Esophagus squamous epithelium (tissue), 5 donors: ENCODE data around the gene SMIM32. TPM values are rescaled to one million over a fixed set of nuclear protein-coding genes. Genes with fewer than 3 reads are reported as not detected.

Experiments
- DNase-seq: peaks from one replicate; lab custom pipeline; 2025; lab: John Stamatoyannopoulos, UW
- H3K27ac ChIP-seq, 4 donors: fragments of 200-600 bp; sonication (generic); one replicate each; pipeline ENCODE4 v1.5.1; 2016 to 2019; ENCODE audit warnings: mild to moderate bottlenecking in 1 of 4
- H3K27me3 ChIP-seq, 4 donors: fragments of 200-600 bp; sonication (generic); 1 replicate in 3 of 4; 2 replicates in 1 of 4; pipeline versions ENCODE4 v1.5.1 to v1.6.0; 2017 to 2021; ENCODE audit warnings: antibody characterized with exemption in 1 of 4
- H3K36me3 ChIP-seq, 3 donors: fragments of 200-600 bp; sonication (generic); one replicate each; pipeline ENCODE4 v1.5.1; 2016 to 2019
- H3K4me1 ChIP-seq, 3 donors: fragments of 200-600 bp; sonication (generic); one replicate each; pipeline ENCODE4 v1.5.1; 2017 to 2019
- H3K4me3 ChIP-seq, 4 donors: fragments of 200-600 bp; sonication (generic); 1 replicate in 3 of 4; 2 replicates in 1 of 4; pipeline ENCODE4 v1.5.1; 2016 to 2019; ENCODE audit warnings: mild to moderate bottlenecking in 2 of 4, moderate library complexity in 1 of 4
- H3K9me3 ChIP-seq, 3 donors: fragments of 200-600 bp; sonication (generic); one replicate each; pipeline ENCODE4 v1.5.1; 2016 to 2019
- POLR2A ChIP-seq, 4 donors: fragments of 450-650 bp; IDR thresholded peaks; one replicate each; pipeline ENCODE4 v1.6.1; 2017; ENCODE audit warnings: antibody characterized with exemption in 4 of 4, mild to moderate bottlenecking in 4 of 4, moderate library complexity in 3 of 4
- WGBS, 2 donors: methylation state at CpG; one replicate each; pipeline ENCODE4 v1.1.5; 2018; 5-methylcytosine and 5-hydroxymethylcytosine counted together
- intact Hi-C: fragments of 100-400 bp; cut with DNase I; formaldehyde crosslinking; loops from one replicate; pipeline ENCODE4 v1.15.0; 2022
- total RNA-seq, 4 donors: library from RNA; depleted of rRNA; stranded (reverse); fragments of >200 nt; gene quantifications; one replicate each; pipeline ENCODE4 v1.1.0, GENCODE V29; 2016
- TF ChIP-seq, protein P1 (sequence below), 6 experiments: fragments of 450-650 bp in 4 of 6; fragments of 200-600 bp in 2 of 6; sonication (generic) in 2 of 6; IDR thresholded peaks; one replicate each; pipeline ENCODE4 v1.5.1; 2016 to 2019; ENCODE audit warnings: antibody characterized with exemption in 6 of 6, mild to moderate bottlenecking in 4 of 6, moderate library complexity in 4 of 6
- donor health status: DM: yes; HTN: yes; CAD: no.

Gene SMIM32
- total RNA-seq, 4 donors from 2014 or later, result not detected

DNA sequence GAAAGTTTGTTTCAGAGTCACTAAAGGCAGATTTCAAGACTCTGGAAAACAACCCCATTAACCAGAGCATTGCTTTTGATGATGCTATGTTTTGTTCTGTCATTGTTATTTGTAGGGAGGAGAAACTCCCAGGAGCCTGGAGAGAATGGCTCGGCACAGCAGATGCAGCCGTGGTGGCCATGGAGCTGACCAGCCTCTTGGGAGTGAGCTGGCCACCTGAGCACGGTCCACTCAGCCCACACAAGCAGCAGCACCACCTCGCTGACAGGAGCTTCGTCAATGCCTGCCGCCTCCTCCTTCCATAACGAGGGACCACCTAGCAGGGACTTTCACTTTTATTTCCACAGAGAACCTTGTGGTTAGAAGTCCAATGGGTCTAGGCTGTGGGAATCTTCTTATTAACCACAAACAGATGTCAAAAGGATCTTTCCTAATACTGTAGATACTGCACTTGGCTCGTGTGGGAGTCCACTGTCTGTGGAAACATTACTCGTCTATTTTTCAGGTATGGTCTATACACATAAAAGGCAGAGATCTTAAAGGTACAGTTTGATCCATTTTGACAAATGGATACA is 21.0 kb upstream of the SMIM32 start:
- TF ChIP-seq, protein P1, sequence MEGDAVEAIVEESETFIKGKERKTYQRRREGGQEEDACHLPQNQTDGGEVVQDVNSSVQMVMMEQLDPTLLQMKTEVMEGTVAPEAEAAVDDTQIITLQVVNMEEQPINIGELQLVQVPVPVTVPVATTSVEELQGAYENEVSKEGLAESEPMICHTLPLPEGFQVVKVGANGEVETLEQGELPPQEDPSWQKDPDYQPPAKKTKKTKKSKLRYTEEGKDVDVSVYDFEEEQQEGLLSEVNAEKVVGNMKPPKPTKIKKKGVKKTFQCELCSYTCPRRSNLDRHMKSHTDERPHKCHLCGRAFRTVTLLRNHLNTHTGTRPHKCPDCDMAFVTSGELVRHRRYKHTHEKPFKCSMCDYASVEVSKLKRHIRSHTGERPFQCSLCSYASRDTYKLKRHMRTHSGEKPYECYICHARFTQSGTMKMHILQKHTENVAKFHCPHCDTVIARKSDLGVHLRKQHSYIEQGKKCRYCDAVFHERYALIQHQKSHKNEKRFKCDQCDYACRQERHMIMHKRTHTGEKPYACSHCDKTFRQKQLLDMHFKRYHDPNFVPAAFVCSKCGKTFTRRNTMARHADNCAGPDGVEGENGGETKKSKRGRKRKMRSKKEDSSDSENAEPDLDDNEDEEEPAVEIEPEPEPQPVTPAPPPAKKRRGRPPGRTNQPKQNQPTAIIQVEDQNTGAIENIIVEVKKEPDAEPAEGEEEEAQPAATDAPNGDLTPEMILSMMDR (IDR thresholded peaks at IDR 0.05), result no peak
- Histone ChIP-seq H3K9me3 (no peaks in the 10 kb centered on the region), H3K4me3 (no peak overlapping the region), H3K4me1 (no peaks in the 10 kb centered on the region), H3K36me3 (no peaks in the 10 kb centered on the region), H3K27ac (no peak overlapping the region), H3K27me3 (peaks cover 0 to 64% (median 0%) of the 10 kb centered on the region in 4 donors)
- intact Hi-C loops, result loop anchor here (5.0 kb wide), 2 partner anchors 272 to 327 kb away; no protein-coding TSS in a partner anchor
- DNase-seq, result no peak
- 53 to 55% methylated on average over 8 to 9 of the region's 9 CpGs for WGBS, 2 donors

DNA sequence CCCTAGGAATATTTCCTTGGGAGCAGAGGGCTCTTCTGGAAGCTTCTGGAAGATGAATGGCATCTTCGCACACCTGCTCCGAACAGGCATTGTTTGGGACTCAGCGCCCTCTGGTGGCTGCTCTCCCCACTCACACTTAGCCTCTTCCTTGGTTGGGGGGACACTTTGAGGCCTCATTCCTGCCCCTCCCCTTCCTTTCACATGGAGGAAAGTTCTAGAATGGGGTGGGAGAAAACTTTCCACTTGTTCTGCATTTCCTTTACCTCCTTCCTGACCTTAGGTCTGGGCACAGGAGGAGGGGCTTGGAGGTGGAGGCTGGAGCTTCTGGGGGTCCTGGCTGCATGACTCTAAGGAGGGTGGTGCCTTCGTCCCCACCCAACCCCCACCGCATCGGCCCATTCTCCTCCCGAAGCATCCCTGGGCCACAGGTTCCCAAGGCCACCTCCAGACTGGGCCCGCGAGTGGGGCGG is 19.3 kb upstream of the SMIM32 start:
- Histone ChIP-seq H3K27ac (no peak overlapping the region), H3K4me1 (no peaks in the 10 kb centered on the region), H3K36me3 (no peaks in the 10 kb centered on the region), H3K9me3 (no peaks in the 10 kb centered on the region), H3K4me3 (no peak overlapping the region), H3K27me3 (peaks cover 0 to 75% (median 0%) of the 10 kb centered on the region in 4 donors)
- intact Hi-C loops, result loop anchor here (5.0 kb wide), 2 partner anchors 270 to 325 kb away; no protein-coding TSS in a partner anchor
- 43% methylated on average over 8 to 10 of the region's 10 CpGs for WGBS, 2 donors
- no peak for TF ChIP-seq POLR2A (IDR thresholded peaks at IDR 0.05)
- TF ChIP-seq, protein P1 (IDR thresholded peaks at IDR 0.05), result peak; percentile 58 to 90 (median 82)
- DNase-seq, result no peak

DNA sequence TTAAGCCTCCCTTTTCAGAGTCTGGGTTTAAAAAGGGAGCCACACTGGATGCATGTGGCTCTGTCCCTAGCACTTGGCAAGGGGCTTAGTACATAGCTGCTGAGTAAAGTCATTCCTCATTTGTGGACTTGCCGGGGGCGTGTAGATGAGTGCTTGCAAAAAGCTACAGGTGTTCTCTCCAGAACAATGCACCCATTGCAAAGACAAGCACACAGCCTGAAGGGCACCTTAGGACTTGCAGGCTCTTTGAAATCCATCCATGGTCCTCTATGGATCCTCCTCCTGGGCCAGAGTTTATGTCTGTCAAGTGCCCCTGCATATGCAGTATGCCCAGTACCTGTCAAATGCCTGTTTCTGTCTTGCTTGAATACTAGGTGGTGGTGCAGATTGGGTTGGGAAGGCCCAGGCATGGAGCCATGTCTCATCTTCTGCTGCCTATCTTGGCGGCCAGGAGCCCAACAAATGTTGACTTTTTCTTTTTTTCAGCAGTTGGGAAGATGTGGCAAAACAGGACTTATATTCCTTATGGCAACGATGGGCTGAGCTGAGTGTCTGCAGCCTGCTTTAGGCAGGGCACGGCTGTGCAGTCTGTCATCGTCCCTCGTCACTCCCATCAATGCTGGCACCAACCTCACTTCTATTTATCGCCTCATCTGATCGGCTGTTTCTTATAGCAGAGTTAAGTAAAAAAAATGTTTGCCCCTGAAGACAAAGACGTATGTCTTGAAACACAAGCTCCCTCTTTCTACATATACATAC is 18.5 kb upstream of the SMIM32 start:
- intact Hi-C loops, result loop anchor here (5.0 kb wide), 2 partner anchors 269 to 324 kb away; no protein-coding TSS in a partner anchor
- no peaks in the 10 kb centered on the region for H3K36me3 ChIP-seq
- DNase-seq, result no peak
- H3K27ac ChIP-seq, result no peak overlapping the region
- no peak overlapping the region for H3K4me3 ChIP-seq
- no peaks in the 10 kb centered on the region for H3K9me3 ChIP-seq
- TF ChIP-seq, protein P1 (IDR thresholded peaks at IDR 0.05), result no peak
- TF ChIP-seq POLR2A (IDR thresholded peaks at IDR 0.05), result no peak
- no peaks in the 10 kb centered on the region for H3K4me1 ChIP-seq
- 71 to 74% methylated on average over 9 to 10 of the region's 10 CpGs for WGBS, 2 donors
- peaks cover 0 to 73% (median 0%) of the 10 kb centered on the region in 4 donors for H3K27me3 ChIP-seq

DNA sequence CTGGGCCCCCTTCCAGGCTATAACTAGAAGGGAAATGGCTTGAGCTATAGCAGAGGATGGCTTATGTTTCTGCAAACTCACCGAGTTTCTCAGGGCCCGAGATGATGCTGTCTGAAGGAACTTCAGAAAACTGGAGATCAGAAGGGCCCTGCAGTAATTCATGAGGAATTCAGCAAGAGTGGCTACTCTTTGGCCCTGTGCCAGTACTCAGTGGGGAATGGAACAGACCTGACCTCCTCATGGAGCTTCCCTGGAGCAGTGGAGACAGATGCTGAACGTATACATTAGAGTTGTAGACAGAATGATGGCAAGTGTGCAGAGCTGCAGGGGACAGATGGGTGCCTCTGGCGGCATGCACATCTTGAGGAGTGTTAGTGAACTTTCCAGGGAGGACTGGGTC is 17.3 kb upstream of the SMIM32 start:
- no peak overlapping the region for H3K4me3 ChIP-seq
- intact Hi-C loops, result loop anchor here (5.0 kb wide), 2 partner anchors 268 to 323 kb away; no protein-coding TSS in a partner anchor

More for the DNA sequence above, 17.3 kb upstream of the SMIM32 start:
- no peak for TF ChIP-seq POLR2A (IDR thresholded peaks at IDR 0.05)
- TF ChIP-seq, protein P1 (IDR thresholded peaks at IDR 0.05), result no peak
- H3K27ac ChIP-seq, result no peak overlapping the region
- no peaks in the 10 kb centered on the region for H3K4me1 ChIP-seq
- H3K27me3 ChIP-seq, result peaks cover 0 to 64% (median 0%) of the 10 kb centered on the region in 4 donors
- no peaks in the 10 kb centered on the region for H3K9me3 ChIP-seq
- no peak for DNase-seq
- no peaks in the 10 kb centered on the region for H3K36me3 ChIP-seq
- WGBS, 2 donors, result 70 to 80% methylated on average over 1 to 4 of the region's 4 CpGs
